Epithelial cell of prostate (primary cell): ENCODE data around the gene OR6C4.
"Not testable (repeated sequence)": the region's sequence is repeated elsewhere in the genome, so short reads cannot be mapped to it uniquely, and the experiment has no call there.

Experiments
- DNase-seq: peaks from one replicate; pipeline ENCODE4 v3.0.0-alpha.2; 2011; ENCODE audit warnings: low read depth, low spot score
- H3K27ac ChIP-seq: fragments of 450-650 bp; 2 replicates; pipeline ENCODE4 v1.5.1; 2017; ENCODE audit warnings: mild to moderate bottlenecking

The OR6C4 gene

GRCh38 chr12:55549302-55549701 lies at the start of gene OR6C4:
Gene OR6C4 (plus strand): TSS chr12:55549602. CDS start chr12:55551227, 1,625 bp downstream.
- DNase-seq = no peak
- no peak within 1 kb of the TSS for H3K27ac ChIP-seq

GRCh38 chr12:55499810-55500252 lies 49.6 kb upstream of the OR6C4 start:
- no peak for DNase-seq

DNA sequence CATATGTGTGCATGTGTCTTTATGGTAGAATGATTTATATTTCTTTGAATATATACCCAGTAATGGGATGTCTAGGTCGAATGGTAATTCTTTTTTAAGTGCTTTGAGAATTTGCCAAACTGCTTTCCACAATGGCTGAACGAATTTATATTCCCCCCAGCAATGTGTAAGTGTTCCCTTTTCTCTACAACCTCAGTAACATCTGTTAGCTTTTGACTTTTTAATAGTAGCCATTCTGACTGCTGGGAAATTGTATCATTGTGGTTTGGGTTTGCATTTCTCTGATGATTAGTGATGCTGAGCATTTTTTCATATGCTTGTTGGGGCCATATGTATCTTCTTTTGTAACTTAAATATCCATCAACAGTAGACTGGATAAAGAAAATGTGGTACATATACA lies 47.8 kb upstream of the OR6C4 start:
- no peak for DNase-seq
- no peak overlapping the region for H3K27ac ChIP-seq

More at GRCh38 chr12:55499810-55500252, 49.6 kb upstream of the OR6C4 start:
- no peak overlapping the region for H3K27ac ChIP-seq

DNA sequence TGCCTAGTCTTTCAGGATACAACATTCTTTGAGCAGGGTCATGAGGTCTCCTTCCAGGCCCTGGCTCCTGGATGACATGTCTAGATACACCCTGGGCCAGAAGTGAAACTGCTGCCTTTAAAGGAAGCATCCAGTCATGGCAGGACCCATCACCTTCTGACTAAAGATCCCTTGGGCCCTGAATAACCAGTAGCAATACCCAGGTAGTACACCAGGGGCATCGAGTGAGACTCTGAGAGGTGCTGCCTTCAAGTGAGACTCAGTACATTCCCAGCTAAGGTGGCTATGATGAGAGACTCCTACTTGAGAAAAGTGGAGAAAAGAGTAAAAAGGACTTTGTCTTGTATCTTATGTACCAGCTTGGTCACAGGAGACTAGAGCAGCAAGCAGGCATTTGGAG lies 33.7 kb upstream of the OR6C4 start:
- H3K27ac ChIP-seq = no peak overlapping the region
- DNase-seq = no peak

DNA sequence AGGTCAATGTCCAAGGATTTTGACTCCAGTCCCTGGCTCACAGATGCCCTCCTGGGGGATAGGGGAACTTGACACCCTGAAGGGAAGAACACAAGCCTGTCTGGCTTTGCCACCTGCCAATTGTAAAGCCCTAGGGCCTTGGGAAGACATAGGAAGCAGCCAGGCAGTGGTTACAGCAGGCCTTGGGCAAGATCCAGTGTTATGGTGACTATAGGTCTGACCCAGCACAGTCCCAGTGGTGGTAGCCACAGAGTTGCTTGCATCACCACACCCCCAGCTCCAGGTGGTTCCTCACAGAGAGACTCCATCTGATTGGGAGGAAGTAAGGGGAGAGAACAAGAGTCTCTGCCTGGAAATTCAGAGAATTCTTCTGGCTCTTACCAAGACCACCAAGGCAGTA lies 33.0 kb upstream of the OR6C4 start:
- H3K27ac ChIP-seq = no peak overlapping the region
- DNase-seq = no peak

DNA sequence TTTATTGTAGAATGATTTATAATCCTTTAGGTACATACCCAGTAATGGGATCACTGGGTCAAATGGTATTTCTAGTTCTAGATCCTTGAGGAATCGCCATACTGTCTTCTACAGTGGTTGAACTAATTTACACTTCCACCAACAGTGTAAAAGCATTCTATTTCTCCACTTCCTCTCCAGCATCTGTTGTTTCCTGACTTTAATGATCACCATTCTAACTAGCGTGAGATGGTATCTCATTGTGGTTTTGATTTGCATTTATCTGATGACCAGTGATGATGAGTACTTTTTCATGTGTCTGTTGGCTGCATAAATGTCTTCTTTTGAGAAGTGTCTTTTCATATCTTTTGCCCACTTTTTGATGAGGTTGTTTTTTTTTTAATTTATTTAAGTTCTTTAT lies 1.2 kb upstream of the OR6C4 start:
- DNase-seq, H3K27ac ChIP-seq: not testable (repeated sequence)

- no peak overlapping the region for H3K27ac ChIP-seq
- no peak for DNase-seq
These were observed 646 bp upstream of the OR6C4 start for GRCh38 chr12:55548756-55549155.

DNA sequence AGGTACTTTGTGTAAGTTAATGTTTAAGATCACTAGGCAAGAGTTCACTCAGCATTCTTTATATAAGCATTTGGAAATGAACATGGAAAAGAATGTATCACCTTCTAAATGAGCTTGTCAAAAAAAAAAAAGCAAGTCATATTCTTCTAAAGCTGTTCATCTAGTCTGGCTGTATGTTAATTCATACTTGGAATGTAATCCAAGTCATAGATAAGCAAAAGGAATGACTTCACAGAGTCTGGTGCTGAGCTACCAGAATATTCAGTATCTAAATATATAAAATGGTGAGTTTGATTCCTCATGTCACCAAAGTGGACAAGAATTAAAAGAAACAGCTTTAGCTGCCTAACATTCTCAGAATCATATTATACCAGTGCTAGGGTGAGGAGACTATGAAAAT lies 4.9 kb downstream of the OR6C4 start:
- DNase-seq = no peak
- no peak overlapping the region for H3K27ac ChIP-seq

DNA sequence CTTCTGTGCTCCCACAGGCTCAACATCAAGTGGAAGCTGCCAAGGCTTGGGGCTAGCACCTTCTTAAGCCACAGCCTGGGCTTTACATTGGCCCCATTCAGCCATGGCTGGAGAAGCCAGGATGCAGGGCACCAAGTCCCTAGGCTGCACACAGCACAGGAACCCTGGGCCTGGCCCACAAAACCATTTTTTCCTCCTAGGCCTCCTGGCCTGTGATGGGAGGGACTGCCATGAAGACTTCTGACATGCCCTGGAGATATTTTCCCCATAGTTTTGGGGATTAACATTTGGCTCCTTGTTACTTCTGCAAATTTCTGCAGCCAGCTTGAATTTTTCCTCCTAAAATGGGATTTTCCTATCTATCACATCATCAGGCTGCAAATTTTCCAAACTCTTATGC lies 20.7 kb downstream of the OR6C4 start:
- not testable (repeated sequence) for H3K27ac ChIP-seq, DNase-seq

DNA sequence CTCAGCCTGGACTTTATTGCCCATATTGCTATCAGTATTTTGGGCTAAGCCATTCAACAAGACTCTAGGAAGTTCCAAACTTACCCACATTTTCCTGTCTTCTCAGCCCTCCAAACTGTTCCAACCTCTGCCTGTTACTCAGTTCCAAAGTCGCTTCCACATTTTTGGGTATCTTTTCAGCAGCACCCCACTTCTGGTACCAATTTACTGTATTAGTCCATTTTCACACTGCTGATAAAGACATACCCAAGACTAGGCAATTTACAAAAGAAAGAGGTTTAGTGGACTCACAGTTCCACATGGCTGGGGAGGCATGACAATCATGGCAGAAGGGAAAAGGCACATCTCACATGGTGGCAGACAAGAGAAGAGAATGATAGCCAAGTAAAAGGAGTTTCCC lies 21.3 kb downstream of the OR6C4 start:
- H3K27ac ChIP-seq, DNase-seq: not testable (repeated sequence)

DNA sequence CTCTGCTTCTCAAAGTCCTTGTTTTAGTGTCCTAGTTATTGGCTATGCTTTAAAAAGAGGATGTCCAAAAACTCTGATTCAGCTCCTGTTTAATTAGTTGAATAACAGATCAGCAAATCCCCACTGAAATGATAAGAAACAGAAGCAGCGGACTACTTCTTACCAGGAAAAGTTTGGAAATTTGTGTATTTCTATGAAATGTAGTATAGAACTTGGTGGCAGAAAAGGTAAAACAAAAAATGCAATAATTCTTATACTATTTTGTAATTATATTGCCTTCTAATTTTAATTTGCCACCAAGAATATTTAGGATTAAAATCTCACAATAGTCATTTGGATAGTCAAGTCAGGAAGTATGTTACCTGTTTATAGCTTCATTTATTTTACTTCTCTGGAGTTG lies 22.8 kb downstream of the OR6C4 start, which contains the start of gene OR2AP1:
OR2AP1 (plus strand) TSS at position 301 of the 400 bp plus-strand sequence. CDS start 1,947 bp downstream, outside the sequence.
- no peak for DNase-seq
- no peak within 1 kb of the TSS for H3K27ac ChIP-seq

DNA sequence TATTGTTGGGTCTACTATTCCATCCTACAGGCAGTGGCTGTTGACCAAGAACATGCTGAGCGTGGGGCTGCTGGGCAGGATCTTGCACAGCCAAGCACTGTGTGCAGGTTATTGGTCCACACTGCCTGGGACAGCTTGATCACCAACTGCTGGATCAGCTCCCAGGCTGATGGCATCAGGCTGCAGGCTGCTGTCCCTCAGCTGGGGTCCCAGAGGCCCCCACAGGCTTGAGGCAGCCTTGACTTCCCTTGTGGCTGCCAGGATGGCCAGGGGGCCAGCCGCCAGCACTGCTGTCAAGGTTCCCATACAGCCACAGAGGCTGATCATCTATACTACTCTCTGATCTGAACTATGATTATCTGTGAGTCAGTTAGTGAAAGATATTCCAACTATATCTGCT lies 32.7 kb downstream of the OR6C4 start:
- no peak for DNase-seq
- no peak overlapping the region for H3K27ac ChIP-seq

DNA sequence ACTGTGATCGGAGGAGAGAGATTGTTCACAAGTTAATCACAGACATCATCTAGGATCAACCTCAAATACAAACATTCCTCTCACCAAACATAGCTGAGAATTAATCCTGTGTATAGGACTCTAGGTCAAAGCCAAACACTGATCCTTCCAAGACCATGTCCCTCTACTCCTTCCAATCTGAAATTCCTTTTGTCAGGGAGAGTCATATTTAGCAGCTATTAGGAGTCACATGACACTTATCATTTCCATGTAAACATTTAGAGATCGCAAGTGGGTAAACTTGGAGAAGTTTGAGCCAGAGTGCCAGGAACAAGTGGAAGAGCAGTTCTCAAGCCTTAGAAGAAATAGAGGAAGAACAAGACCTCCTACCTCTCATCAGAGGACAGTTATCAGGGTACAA lies 36.4 kb downstream of the OR6C4 start:
- H3K27ac ChIP-seq = no peak overlapping the region
- no peak for DNase-seq

DNA sequence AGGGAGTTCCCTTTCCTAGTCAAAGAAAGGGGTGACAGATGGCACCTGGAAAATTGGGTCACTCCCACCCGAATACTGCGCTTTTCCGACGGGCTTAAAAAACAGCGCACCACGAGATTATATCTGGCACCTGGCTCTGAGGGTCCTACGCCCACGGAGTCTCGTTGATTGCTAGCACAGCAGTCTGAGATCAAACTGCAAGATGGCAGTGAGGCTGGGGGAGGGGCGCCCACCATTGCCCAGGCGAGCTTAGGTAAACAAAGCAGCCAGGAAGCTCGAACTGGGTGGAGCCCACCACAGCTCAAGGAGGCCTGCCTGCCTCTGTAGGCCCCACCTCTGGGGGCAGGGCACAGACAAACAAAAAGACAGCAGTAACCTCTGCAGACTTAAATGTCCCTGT lies 40.8 kb downstream of the OR6C4 start:
- not testable (repeated sequence) for DNase-seq

More for the DNA sequence above, 40.8 kb downstream of the OR6C4 start:
- not testable (repeated sequence) for H3K27ac ChIP-seq
